Liver (tissue), 9 donors: ENCODE results near the gene CHRNB2. TPM values are rescaled to one million over a fixed set of nuclear protein-coding genes. Genes with fewer than 3 reads are reported as not detected.

Experiments
- DNase-seq: peaks from one replicate; pipeline ENCODE4 v3.0.0-alpha.2; 2017; ENCODE audit warnings: low spot score
- H3K27ac ChIP-seq, 2 donors: one replicate each; pipeline ENCODE4 v1.7.0; 2013; ENCODE audit warnings: inconsistent platforms in 2 of 2, low read length in 2 of 2, control low read depth in 1 of 2, low read depth in 1 of 2, mild to moderate bottlenecking in 1 of 2
- H3K27me3 ChIP-seq, 4 donors: one replicate each; pipeline versions ENCODE4 v1.6.1 to v1.7.0; 2013; ENCODE audit warnings: low read length in 3 of 4, inconsistent platforms in 1 of 4, mild to moderate bottlenecking in 1 of 4, moderate library complexity in 1 of 4; ENCODE audit not compliant: control insufficient read depth in 4 of 4, insufficient read depth in 4 of 4
- H3K36me3 ChIP-seq, 4 donors: one replicate each; pipeline versions ENCODE4 v1.6.1 to v1.7.0; 2013; ENCODE audit warnings: low read length in 3 of 4, mild to moderate bottlenecking in 3 of 4, low read depth in 1 of 4, moderate library complexity in 1 of 4; ENCODE audit not compliant: control insufficient read depth in 4 of 4, insufficient read depth in 3 of 4
- H3K4me1 ChIP-seq, 4 donors: one replicate each; pipeline versions ENCODE4 v1.6.1 to v1.7.0; 2013; ENCODE audit warnings: low read length in 3 of 4, mild to moderate bottlenecking in 3 of 4, moderate library complexity in 1 of 4; ENCODE audit not compliant: control insufficient read depth in 4 of 4, insufficient read depth in 4 of 4
- H3K4me3 ChIP-seq, 3 donors: one replicate each; pipeline versions ENCODE4 v1.6.1 to v1.7.0; 2013; ENCODE audit warnings: low read length in 3 of 3, control low read depth in 1 of 3, low read depth in 1 of 3, mild to moderate bottlenecking in 1 of 3
- H3K9ac ChIP-seq, 2 donors: one replicate each; pipeline ENCODE4 v1.7.0; 2013; ENCODE audit warnings: low read length in 2 of 2, mild to moderate bottlenecking in 2 of 2, moderate library complexity in 2 of 2, control low read depth in 1 of 2, low read depth in 1 of 2
- H3K9me3 ChIP-seq, 4 donors: one replicate each; pipeline versions ENCODE4 v1.6.1 to v1.7.0; 2013; ENCODE audit warnings: low read length in 3 of 4; ENCODE audit not compliant: control insufficient read depth in 4 of 4
- EGR1 ChIP-seq, 2 donors: IDR thresholded peaks; 2 replicates each; pipeline ENCODE4 v1.6.1; 2016 to 2018; ENCODE audit warnings: antibody characterized with exemption in 2 of 2, low read depth in 2 of 2
- FOXA1 ChIP-seq: IDR thresholded peaks from 2 replicates; pipeline ENCODE4 v1.6.1; 2016; ENCODE audit warnings: antibody characterized with exemption
- FOXA2 ChIP-seq: IDR thresholded peaks from 2 replicates; pipeline ENCODE4 v1.6.1; 2016; ENCODE audit warnings: antibody characterized with exemption
- GABPA ChIP-seq, 2 donors: IDR thresholded peaks in 1 of 2; conservative IDR thresholded peaks in 1 of 2; 2 replicates each; pipeline ENCODE4 v1.6.1; 2016; ENCODE audit warnings: antibody characterized with exemption in 2 of 2, mild to moderate bottlenecking in 1 of 2, moderate library complexity in 1 of 2
- HNF4G ChIP-seq: IDR thresholded peaks from 2 replicates; pipeline ENCODE4 v1.6.1; 2016; ENCODE audit warnings: antibody characterized with exemption
- JUND ChIP-seq, 2 donors: IDR thresholded peaks; 2 replicates each; pipeline ENCODE4 v1.6.1; 2016; ENCODE audit warnings: antibody characterized with exemption in 2 of 2
- NR2F2 ChIP-seq: IDR thresholded peaks from 2 replicates; pipeline ENCODE4 v1.6.1; 2016; ENCODE audit warnings: antibody characterized with exemption
- RAD21 ChIP-seq, 2 donors: IDR thresholded peaks; 2 replicates each; pipeline ENCODE4 v1.6.1; 2016; ENCODE audit warnings: antibody characterized with exemption in 2 of 2, mild to moderate bottlenecking in 2 of 2
- RXRA ChIP-seq, 2 donors: IDR thresholded peaks; 2 replicates each; pipeline ENCODE4 v1.6.1; 2017 to 2018; ENCODE audit warnings: antibody characterized with exemption in 2 of 2, mild to moderate bottlenecking in 1 of 2
- SP1 ChIP-seq: IDR thresholded peaks from 2 replicates; pipeline ENCODE4 v1.6.1; 2018; ENCODE audit warnings: antibody characterized with exemption, mild to moderate bottlenecking
- TAF1 ChIP-seq: conservative IDR thresholded peaks from 2 replicates; pipeline ENCODE4 v1.6.1; 2016; ENCODE audit warnings: antibody characterized with exemption, mild to moderate bottlenecking
- YY1 ChIP-seq: IDR thresholded peaks from 2 replicates; pipeline ENCODE4 v1.6.1; 2016; ENCODE audit warnings: antibody characterized with exemption, mild to moderate bottlenecking
- WGBS: extraction: QIAGEN DNeasy Blood & Tissue Kit; methylation state at CpG from one replicate; pipeline ENCODE4 v1.1.7; 2013; 5-methylcytosine and 5-hydroxymethylcytosine counted together
- polyA plus RNA-seq, 2 donors: library from polyadenylated mRNA; stranded (reverse) in 1 of 2; unstranded in 1 of 2; fragments of 200-250 nt in 1 of 2; fragments of >200 nt in 1 of 2; fragmentation: Nextera tagmentation in 1 of 2; extraction: Ambion mirVana in 1 of 2; gene quantifications; one replicate each; pipeline versions ENCODE4 v1.2.1 to v1.2.3, GENCODE V29; 2013 to 2015
- total RNA-seq, 2 donors: library from RNA; depleted of rRNA; stranded (reverse); fragments of >200 nt; gene quantifications; one replicate each; pipeline ENCODE4 v1.2.3, GENCODE V29; 2014
- TF ChIP-seq, protein P1 (sequence below): IDR thresholded peaks from 2 replicates; pipeline ENCODE4 v1.6.1; 2016; ENCODE audit warnings: antibody characterized with exemption
- TF ChIP-seq, protein P2 (sequence below): IDR thresholded peaks from 2 replicates; pipeline ENCODE4 v1.6.1; 2016; ENCODE audit warnings: antibody characterized with exemption
- TF ChIP-seq, protein P3 (sequence below): fragments of 150-350 bp; IDR thresholded peaks from 2 replicates; pipeline ENCODE4 v1.5.1; 2017; ENCODE audit warnings: improper control_type of control experiment, low read depth, low read length; ENCODE audit not compliant: missing input control
- TF ChIP-seq, protein P4 (sequence below): IDR thresholded peaks from 2 replicates; pipeline ENCODE4 v1.6.1; 2016; ENCODE audit warnings: antibody characterized with exemption, mild to moderate bottlenecking
- TF ChIP-seq, protein P5 (sequence below): IDR thresholded peaks from 2 replicates; pipeline ENCODE4 v1.6.1; 2016; ENCODE audit warnings: antibody characterized with exemption
- donor health status: healthy.
- donor health status: healthy.
- donor health status: healthy.
- donor health status: healthy.
- donor health status: healthy.

Gene CHRNB2
- total and polyA plus RNA-seq, 4 donors = under 0.01 to 0.06 (median 0.01) TPM; not detected in 1

DNA sequence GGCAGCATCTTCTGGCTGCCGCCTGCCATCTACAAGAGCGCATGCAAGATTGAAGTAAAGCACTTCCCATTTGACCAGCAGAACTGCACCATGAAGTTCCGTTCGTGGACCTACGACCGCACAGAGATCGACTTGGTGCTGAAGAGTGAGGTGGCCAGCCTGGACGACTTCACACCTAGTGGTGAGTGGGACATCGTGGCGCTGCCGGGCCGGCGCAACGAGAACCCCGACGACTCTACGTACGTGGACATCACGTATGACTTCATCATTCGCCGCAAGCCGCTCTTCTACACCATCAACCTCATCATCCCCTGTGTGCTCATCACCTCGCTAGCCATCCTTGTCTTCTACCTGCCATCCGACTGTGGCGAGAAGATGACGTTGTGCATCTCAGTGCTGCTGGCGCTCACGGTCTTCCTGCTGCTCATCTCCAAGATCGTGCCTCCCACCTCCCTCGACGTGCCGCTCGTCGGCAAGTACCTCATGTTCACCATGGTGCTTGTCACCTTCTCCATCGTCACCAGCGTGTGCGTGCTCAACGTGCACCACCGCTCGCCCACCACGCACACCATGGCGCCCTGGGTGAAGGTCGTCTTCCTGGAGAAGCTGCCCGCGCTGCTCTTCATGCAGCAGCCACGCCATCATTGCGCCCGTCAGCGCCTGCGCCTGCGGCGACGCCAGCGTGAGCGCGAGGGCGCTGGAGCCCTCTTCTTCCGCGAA is 3.8 kb downstream of the CHRNB2 start:
- peaks cover 3 to 10% (median 7%) of the 10 kb centered on the region in 4 donors for H3K4me1 ChIP-seq
- peaks cover 0 to 6% (median 3%) of the 10 kb centered on the region in 4 donors for H3K27me3 ChIP-seq
- no peaks in the 10 kb centered on the region for H3K36me3 ChIP-seq
- no peak overlapping the region for H3K9ac ChIP-seq
- H3K9me3 ChIP-seq = no peaks in the 10 kb centered on the region
- TF ChIP-seq FOXA2 (no peak), RXRA (IDR thresholded peaks at IDR 0.05) (no peak), FOXA1 (no peak), JUND (IDR thresholded peaks at IDR 0.05) (no peak), EGR1 (IDR thresholded peaks at IDR 0.05; ENCODE audit: low read depth in 2 of 2) (no peak), TAF1 (no peak), NR2F2 (no peak), YY1 (no peak), GABPA (IDR thresholded peaks at IDR 0.05 in 1 of 2, conservative IDR thresholded peaks at IDR 0.05 in 1 of 2) (no peak)
- TF ChIP-seq, protein P1, sequence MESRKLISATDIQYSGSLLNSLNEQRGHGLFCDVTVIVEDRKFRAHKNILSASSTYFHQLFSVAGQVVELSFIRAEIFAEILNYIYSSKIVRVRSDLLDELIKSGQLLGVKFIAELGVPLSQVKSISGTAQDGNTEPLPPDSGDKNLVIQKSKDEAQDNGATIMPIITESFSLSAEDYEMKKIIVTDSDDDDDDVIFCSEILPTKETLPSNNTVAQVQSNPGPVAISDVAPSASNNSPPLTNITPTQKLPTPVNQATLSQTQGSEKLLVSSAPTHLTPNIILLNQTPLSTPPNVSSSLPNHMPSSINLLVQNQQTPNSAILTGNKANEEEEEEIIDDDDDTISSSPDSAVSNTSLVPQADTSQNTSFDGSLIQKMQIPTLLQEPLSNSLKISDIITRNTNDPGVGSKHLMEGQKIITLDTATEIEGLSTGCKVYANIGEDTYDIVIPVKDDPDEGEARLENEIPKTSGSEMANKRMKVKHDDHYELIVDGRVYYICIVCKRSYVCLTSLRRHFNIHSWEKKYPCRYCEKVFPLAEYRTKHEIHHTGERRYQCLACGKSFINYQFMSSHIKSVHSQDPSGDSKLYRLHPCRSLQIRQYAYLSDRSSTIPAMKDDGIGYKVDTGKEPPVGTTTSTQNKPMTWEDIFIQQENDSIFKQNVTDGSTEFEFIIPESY = no peak
- TF ChIP-seq, protein P2, sequence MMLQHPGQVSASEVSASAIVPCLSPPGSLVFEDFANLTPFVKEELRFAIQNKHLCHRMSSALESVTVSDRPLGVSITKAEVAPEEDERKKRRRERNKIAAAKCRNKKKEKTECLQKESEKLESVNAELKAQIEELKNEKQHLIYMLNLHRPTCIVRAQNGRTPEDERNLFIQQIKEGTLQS = no peak
- TF ChIP-seq, protein P3, sequence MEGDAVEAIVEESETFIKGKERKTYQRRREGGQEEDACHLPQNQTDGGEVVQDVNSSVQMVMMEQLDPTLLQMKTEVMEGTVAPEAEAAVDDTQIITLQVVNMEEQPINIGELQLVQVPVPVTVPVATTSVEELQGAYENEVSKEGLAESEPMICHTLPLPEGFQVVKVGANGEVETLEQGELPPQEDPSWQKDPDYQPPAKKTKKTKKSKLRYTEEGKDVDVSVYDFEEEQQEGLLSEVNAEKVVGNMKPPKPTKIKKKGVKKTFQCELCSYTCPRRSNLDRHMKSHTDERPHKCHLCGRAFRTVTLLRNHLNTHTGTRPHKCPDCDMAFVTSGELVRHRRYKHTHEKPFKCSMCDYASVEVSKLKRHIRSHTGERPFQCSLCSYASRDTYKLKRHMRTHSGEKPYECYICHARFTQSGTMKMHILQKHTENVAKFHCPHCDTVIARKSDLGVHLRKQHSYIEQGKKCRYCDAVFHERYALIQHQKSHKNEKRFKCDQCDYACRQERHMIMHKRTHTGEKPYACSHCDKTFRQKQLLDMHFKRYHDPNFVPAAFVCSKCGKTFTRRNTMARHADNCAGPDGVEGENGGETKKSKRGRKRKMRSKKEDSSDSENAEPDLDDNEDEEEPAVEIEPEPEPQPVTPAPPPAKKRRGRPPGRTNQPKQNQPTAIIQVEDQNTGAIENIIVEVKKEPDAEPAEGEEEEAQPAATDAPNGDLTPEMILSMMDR = no peak
- TF ChIP-seq, protein P4, sequence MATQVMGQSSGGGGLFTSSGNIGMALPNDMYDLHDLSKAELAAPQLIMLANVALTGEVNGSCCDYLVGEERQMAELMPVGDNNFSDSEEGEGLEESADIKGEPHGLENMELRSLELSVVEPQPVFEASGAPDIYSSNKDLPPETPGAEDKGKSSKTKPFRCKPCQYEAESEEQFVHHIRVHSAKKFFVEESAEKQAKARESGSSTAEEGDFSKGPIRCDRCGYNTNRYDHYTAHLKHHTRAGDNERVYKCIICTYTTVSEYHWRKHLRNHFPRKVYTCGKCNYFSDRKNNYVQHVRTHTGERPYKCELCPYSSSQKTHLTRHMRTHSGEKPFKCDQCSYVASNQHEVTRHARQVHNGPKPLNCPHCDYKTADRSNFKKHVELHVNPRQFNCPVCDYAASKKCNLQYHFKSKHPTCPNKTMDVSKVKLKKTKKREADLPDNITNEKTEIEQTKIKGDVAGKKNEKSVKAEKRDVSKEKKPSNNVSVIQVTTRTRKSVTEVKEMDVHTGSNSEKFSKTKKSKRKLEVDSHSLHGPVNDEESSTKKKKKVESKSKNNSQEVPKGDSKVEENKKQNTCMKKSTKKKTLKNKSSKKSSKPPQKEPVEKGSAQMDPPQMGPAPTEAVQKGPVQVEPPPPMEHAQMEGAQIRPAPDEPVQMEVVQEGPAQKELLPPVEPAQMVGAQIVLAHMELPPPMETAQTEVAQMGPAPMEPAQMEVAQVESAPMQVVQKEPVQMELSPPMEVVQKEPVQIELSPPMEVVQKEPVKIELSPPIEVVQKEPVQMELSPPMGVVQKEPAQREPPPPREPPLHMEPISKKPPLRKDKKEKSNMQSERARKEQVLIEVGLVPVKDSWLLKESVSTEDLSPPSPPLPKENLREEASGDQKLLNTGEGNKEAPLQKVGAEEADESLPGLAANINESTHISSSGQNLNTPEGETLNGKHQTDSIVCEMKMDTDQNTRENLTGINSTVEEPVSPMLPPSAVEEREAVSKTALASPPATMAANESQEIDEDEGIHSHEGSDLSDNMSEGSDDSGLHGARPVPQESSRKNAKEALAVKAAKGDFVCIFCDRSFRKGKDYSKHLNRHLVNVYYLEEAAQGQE = no peak
- TF ChIP-seq, protein P5, sequence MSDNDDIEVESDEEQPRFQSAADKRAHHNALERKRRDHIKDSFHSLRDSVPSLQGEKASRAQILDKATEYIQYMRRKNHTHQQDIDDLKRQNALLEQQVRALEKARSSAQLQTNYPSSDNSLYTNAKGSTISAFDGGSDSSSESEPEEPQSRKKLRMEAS = no peak
- no peak overlapping the region for H3K27ac ChIP-seq
- H3K4me3 ChIP-seq = no peak overlapping the region
- no peak for DNase-seq
- WGBS = 94% methylated on average over 59 of the region's 59 CpGs

DNA sequence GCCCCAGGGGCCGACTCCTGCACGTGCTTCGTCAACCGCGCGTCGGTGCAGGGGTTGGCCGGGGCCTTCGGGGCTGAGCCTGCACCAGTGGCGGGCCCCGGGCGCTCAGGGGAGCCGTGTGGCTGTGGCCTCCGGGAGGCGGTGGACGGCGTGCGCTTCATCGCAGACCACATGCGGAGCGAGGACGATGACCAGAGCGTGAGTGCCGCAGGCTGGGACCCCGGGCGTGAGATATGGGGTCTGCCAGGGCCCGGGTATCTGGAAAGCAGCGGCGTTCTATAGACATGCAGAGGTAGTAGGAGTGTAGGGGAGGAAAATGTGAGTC is 4.3 kb downstream of the CHRNB2 start:
- TF ChIP-seq GABPA (IDR thresholded peaks at IDR 0.05 in 1 of 2, conservative IDR thresholded peaks at IDR 0.05 in 1 of 2) = no peak
- TF ChIP-seq RAD21 (IDR thresholded peaks at IDR 0.05) = no peak
- no peak for TF ChIP-seq SP1
- TF ChIP-seq, protein P3 = no peak
- TF ChIP-seq HNF4G = no peak
- no peak for TF ChIP-seq EGR1 (IDR thresholded peaks at IDR 0.05; ENCODE audit: low read depth in 2 of 2)
- no peak for TF ChIP-seq FOXA1
- DNase-seq = no peak
- Histone ChIP-seq H3K4me3 (no peak overlapping the region), H3K4me1 (peaks cover 3 to 10% (median 7%) of the 10 kb centered on the region in 4 donors), H3K9me3 (no peaks in the 10 kb centered on the region), H3K36me3 (no peaks in the 10 kb centered on the region), H3K27ac (no peak overlapping the region), H3K27me3 (peaks cover 0 to 6% (median 3%) of the 10 kb centered on the region in 4 donors), H3K9ac (no peak overlapping the region)
- WGBS = 92% methylated on average over 29 of the region's 29 CpGs
